PFSK-1 (cell line): ENCODE data around the gene ARPIN.

ENCODE experiments used
- POLR2AphosphoS5 ChIP-seq: IDR thresholded peaks from 2 replicates; pipeline ENCODE4 v1.6.1; 2012; ENCODE audit warnings: low read depth, mild to moderate bottlenecking, control low read depth, low read length, moderate library complexity
- SIN3A ChIP-seq: IDR thresholded peaks from 2 replicates; pipeline ENCODE4 v1.6.1; 2012; ENCODE audit warnings: mild to moderate bottlenecking, low read length, moderate library complexity, borderline replicate concordance; ENCODE audit not compliant: insufficient read depth
- TAF1 ChIP-seq: IDR thresholded peaks from 2 replicates; pipeline ENCODE4 v1.6.1; 2012; ENCODE audit warnings: low read length, control low read depth, borderline replicate concordance; ENCODE audit not compliant: insufficient read depth

GRCh38 chr15:89880727-89881126, 32.0 kb downstream of the ARPIN start:
- no peak for TF ChIP-seq POLR2AphosphoS5
- TF ChIP-seq SIN3A = no peak
- no peak for TF ChIP-seq TAF1
